CD14-positive monocyte (primary cell): ENCODE results near the gene SLC22A23. TPM values are rescaled to one million over a fixed set of nuclear protein-coding genes. Genes with fewer than 3 reads are reported as not detected.

Source experiments
- DNase-seq, 3 donors: peaks; one replicate each; pipeline ENCODE4 v3.0.0-alpha.2; 2011 to 2022
- H2AFZ ChIP-seq: 2 replicates; pipeline ENCODE4 v1.6.0; 2012; ENCODE audit warnings: mild to moderate bottlenecking, low read depth, low read length, inconsistent platforms; ENCODE audit not compliant: insufficient read depth, poor library complexity, severe bottlenecking
- H3K27ac ChIP-seq, 2 donors: 1 replicate in 1 of 2; 2 replicates in 1 of 2; pipeline ENCODE4 v1.5.1; 2012 to 2013; ENCODE audit warnings: low read length in 2 of 2, control low read depth in 1 of 2, inconsistent platforms in 1 of 2, low read depth in 1 of 2, mild to moderate bottlenecking in 1 of 2
- H3K27me3 ChIP-seq, 2 donors: one replicate each; pipeline versions ENCODE4 v1.6.0 to v1.6.1; 2011 to 2013; ENCODE audit warnings: low read length in 2 of 2; ENCODE audit not compliant: control insufficient read depth in 2 of 2, insufficient read depth in 2 of 2
- H3K36me3 ChIP-seq, 2 donors: replicated peaks in 1 of 2; 1 replicate in 1 of 2; 2 replicates in 1 of 2; pipeline versions ENCODE4 v1.5.1 to v1.6.1; 2012 to 2013; ENCODE audit warnings: low read length in 2 of 2, control low read depth in 1 of 2, inconsistent platforms in 1 of 2, mild to moderate bottlenecking in 1 of 2; ENCODE audit not compliant: insufficient read depth in 2 of 2, control insufficient read depth in 1 of 2
- H3K4me1 ChIP-seq, 2 donors: 1 replicate in 1 of 2; 2 replicates in 1 of 2; pipeline versions ENCODE4 v1.5.1 to v1.6.1; 2012 to 2013; ENCODE audit warnings: low read length in 2 of 2, control low read depth in 1 of 2, inconsistent platforms in 1 of 2, mild to moderate bottlenecking in 1 of 2, moderate library complexity in 1 of 2; ENCODE audit not compliant: insufficient read depth in 2 of 2, control insufficient read depth in 1 of 2
- H3K4me2 ChIP-seq: replicated peaks from 2 replicates; pipeline ENCODE3; 2012; ENCODE audit warnings: low read length, moderate library complexity, mild to moderate bottlenecking; ENCODE audit not compliant: poor library complexity, severe bottlenecking; ENCODE audit errors: extremely low read depth
- H3K4me3 ChIP-seq, 3 experiments: fragments of 200-600 bp in 1 of 3; sonication (generic) in 1 of 3; replicated peaks in 1 of 3; 1 replicate in 2 of 3; 2 replicates in 1 of 3; pipeline ENCODE4 v1.5.1; 2011 to 2013; ENCODE audit warnings: low read length in 3 of 3, mild to moderate bottlenecking in 3 of 3, control low read depth in 2 of 3, low read depth in 2 of 3, inconsistent platforms in 1 of 3, moderate library complexity in 1 of 3
- H3K79me2 ChIP-seq: 2 replicates; pipeline ENCODE4 v1.6.0; 2012; ENCODE audit warnings: mild to moderate bottlenecking, control low read depth, inconsistent platforms, low read length, moderate library complexity; ENCODE audit not compliant: insufficient read depth
- H3K9ac ChIP-seq: 2 replicates; pipeline ENCODE4 v1.6.0; 2017; ENCODE audit warnings: low read length, mild to moderate bottlenecking; ENCODE audit not compliant: insufficient read depth, poor library complexity, severe bottlenecking
- H3K9me3 ChIP-seq, 2 donors: replicated peaks in 1 of 2; 1 replicate in 1 of 2; 2 replicates in 1 of 2; pipeline versions ENCODE4 v1.5.1 to v1.6.1; 2012 to 2013; ENCODE audit warnings: low read length in 2 of 2, control low read depth in 1 of 2; ENCODE audit not compliant: control insufficient read depth in 1 of 2, insufficient read depth in 1 of 2
- H4K20me1 ChIP-seq: 2 replicates; pipeline ENCODE4 v1.6.0; 2012; ENCODE audit warnings: mild to moderate bottlenecking, low read length, control low read depth, moderate library complexity; ENCODE audit not compliant: insufficient read depth
- H3K27ac Mint-ChIP-seq, 7 donors: one replicate each; pipeline ENCODE4 v1.8.0; 2020; ENCODE audit warnings: mild to moderate bottlenecking in 7 of 7, mixed read lengths in 7 of 7, moderate library complexity in 6 of 7, inconsistent platforms in 2 of 7
- H3K27me3 Mint-ChIP-seq, 3 donors: one replicate each; pipeline ENCODE4 v1.8.0; 2021 to 2022; ENCODE audit warnings: low read depth in 3 of 3, mild to moderate bottlenecking in 3 of 3, mixed read lengths in 3 of 3, moderate library complexity in 3 of 3, inconsistent platforms in 1 of 3
- H3K36me3 Mint-ChIP-seq, 2 donors: one replicate each; pipeline ENCODE4 v1.8.0; 2020; ENCODE audit warnings: mixed read lengths in 2 of 2, inconsistent platforms in 1 of 2, mild to moderate bottlenecking in 1 of 2
- H3K4me1 Mint-ChIP-seq: one replicate; pipeline ENCODE4 v1.8.0; 2020; ENCODE audit warnings: mild to moderate bottlenecking, mixed read lengths
- H3K4me3 Mint-ChIP-seq, 2 donors: one replicate each; pipeline ENCODE4 v1.8.0; 2020; ENCODE audit warnings: mild to moderate bottlenecking in 2 of 2, mixed read lengths in 2 of 2, moderate library complexity in 1 of 2
- H3K9me3 Mint-ChIP-seq, 7 donors: one replicate each; pipeline ENCODE4 v1.8.0; 2020 to 2022; ENCODE audit warnings: mixed read lengths in 7 of 7, mild to moderate bottlenecking in 6 of 7, moderate library complexity in 6 of 7, inconsistent platforms in 2 of 7
- WGBS: methylation state at CpG from one replicate; pipeline ENCODE4 v1.1.5; 2013; ENCODE audit warnings: missing lambda C conversion rate; ENCODE audit not compliant: insufficient coverage; 5-methylcytosine and 5-hydroxymethylcytosine counted together
- intact Hi-C, 2 donors: fragments of 100-400 bp; cut with micrococcal nuclease; formaldehyde crosslinking; loops; one replicate each; pipeline versions ENCODE4 v1.15.0 to v1.15.1; 2023
- polyA plus RNA-seq, 3 donors: library from polyadenylated mRNA; depleted of rRNA in 1 of 3; unstranded in 2 of 3; stranded (reverse) in 1 of 3; fragments of 300-500 nt in 2 of 3; fragments of >200 nt in 1 of 3; fragmentation: Illumina TruSeq in 2 of 3; gene quantifications; 1 replicate in 2 of 3; 2 replicates in 1 of 3; pipeline ENCODE4 v1.2.3, GENCODE V29; 2012 to 2021
- TF ChIP-seq, protein P1 (sequence below): fragments of 200-600 bp; IDR thresholded peaks from one replicate; pipeline ENCODE4 v1.8.0; 2022; ENCODE audit warnings: antibody characterized with exemption, mild to moderate bottlenecking

The SLC22A23 gene
- polyA plus RNA-seq, 3 donors: 0.08 TPM; not detected in 2

DNA sequence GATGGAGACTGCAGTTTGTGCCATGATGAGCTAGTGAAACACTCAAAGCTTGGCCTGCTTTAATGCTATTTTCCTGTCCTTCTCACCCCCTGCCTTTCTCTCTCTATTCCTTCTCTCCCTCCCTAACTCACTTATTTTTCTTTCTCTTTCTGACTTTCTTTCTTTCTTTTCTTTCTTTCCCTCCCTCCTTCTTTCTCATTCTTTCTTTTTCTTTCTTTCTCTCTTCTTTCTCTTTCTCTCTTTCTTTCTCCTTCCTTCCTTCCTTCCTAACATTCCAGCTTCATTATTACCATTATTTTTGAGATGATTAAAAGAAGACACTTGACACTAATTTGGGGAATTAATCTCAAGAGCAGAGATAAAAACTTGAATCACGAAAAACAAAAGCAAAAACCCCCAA is 39.5 kb upstream of the SLC22A23 start:
- Histone ChIP-seq H3K27ac (no peak overlapping the region), H3K27me3 (no peaks in the 10 kb centered on the region), H3K4me2 (no peak overlapping the region), H3K9ac (no peak overlapping the region), H4K20me1 (no peaks in the 10 kb centered on the region), H3K4me1 (no peaks in the 10 kb centered on the region), H3K9me3 (no peaks in the 10 kb centered on the region), H3K36me3 (no peaks in the 10 kb centered on the region), H2AFZ (no peak overlapping the region), H3K79me2 (no peaks in the 10 kb centered on the region), H3K4me3 (no peak overlapping the region)
- Mint-ChIP-seq H3K27me3 (peaks cover 0 to 8% (median 3%) of the 10 kb centered on the region in 3 donors), H3K4me1 (no peaks in the 10 kb centered on the region), H3K9me3 (peaks cover 0 to 5% (median 0%) of the 10 kb centered on the region in 7 donors), H3K27ac (no peak overlapping the region), H3K36me3 (no peaks in the 10 kb centered on the region), H3K4me3 (peak overlapping the region in 1 of 2 donors; percentile 1)
- intact Hi-C loops: no loop called here
- no CpG with 5 or more reads among the region's 1 CpG for WGBS
- DNase-seq: no peak
- TF ChIP-seq, protein P1, sequence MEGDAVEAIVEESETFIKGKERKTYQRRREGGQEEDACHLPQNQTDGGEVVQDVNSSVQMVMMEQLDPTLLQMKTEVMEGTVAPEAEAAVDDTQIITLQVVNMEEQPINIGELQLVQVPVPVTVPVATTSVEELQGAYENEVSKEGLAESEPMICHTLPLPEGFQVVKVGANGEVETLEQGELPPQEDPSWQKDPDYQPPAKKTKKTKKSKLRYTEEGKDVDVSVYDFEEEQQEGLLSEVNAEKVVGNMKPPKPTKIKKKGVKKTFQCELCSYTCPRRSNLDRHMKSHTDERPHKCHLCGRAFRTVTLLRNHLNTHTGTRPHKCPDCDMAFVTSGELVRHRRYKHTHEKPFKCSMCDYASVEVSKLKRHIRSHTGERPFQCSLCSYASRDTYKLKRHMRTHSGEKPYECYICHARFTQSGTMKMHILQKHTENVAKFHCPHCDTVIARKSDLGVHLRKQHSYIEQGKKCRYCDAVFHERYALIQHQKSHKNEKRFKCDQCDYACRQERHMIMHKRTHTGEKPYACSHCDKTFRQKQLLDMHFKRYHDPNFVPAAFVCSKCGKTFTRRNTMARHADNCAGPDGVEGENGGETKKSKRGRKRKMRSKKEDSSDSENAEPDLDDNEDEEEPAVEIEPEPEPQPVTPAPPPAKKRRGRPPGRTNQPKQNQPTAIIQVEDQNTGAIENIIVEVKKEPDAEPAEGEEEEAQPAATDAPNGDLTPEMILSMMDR: no peak

DNA sequence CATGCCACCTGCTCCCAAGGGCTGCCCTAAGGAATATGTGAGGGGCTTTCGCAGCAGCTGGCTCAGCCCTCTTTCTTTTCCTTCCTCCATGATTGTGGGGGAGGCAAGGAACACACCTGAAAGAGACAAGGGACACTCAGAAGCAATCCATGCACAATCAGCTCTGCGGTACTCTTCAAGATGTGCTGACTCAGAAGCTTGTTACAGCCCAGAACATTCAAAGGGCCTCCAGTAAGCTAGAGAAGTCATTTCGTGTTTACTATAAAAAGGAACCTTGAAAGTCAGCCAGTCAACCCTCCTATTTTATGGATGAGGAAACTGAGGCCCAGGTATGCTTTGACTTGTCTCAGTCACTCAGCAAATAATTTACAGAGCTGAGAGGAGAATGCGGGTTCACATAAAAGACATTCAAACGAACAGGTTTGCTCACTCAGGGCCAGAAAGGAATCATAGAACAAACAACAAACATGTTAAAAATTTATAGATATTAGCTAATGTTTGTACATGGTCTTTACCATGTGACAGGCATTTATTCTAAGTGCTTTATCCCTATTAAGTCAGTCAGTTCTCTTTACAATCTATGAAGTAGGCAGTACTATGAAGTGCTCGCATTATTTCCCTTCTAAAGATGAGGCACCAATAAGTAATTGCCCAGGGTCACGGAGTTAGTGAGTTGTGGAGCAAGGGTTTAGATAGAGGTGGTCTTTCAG is 37.7 kb upstream of the SLC22A23 start:
- Mint-ChIP-seq H3K36me3 (no peaks in the 10 kb centered on the region), H3K4me3 (no peak overlapping the region), H3K4me1 (no peaks in the 10 kb centered on the region), H3K27ac (no peak overlapping the region), H3K27me3 (peaks cover 2 to 6% (median 4%) of the 10 kb centered on the region in 3 donors), H3K9me3 (peaks cover 0 to 5% (median 0%) of the 10 kb centered on the region in 7 donors)
- no peaks in the 10 kb centered on the region for H3K9me3 ChIP-seq
- no peak overlapping the region for H3K4me2 ChIP-seq
- H2AFZ ChIP-seq: no peak overlapping the region
- H3K27ac ChIP-seq: no peak overlapping the region
- no peaks in the 10 kb centered on the region for H3K79me2 ChIP-seq
- H3K36me3 ChIP-seq: no peaks in the 10 kb centered on the region
- intact Hi-C loops: no loop called here
- 100% methylated on average over 1 of the region's 7 CpGs for WGBS
- H3K4me3 ChIP-seq: no peak overlapping the region
- no peaks in the 10 kb centered on the region for H3K27me3 ChIP-seq
- no peaks in the 10 kb centered on the region for H4K20me1 ChIP-seq
- TF ChIP-seq, protein P1: no peak
- no peak overlapping the region for H3K9ac ChIP-seq
- H3K4me1 ChIP-seq: no peaks in the 10 kb centered on the region
- DNase-seq: no peak
